Stimulated activated naive B cell treated with anti-CD40 and anti-IgM and Interleukin-4, amounts not matched to agents 10 μg/mL and 1 μg/mL and 100 μg/mL, for 72 hours (primary cell): Measurements from ENCODE around the gene FSIP1.

ENCODE experiments used
- ATAC-seq, 2 donors: fragments of 150-1000 bp; cut with Tn5 transposase; replicated peaks; 2 replicates each; pipeline ENCODE4 v1.10.0; 2021; ENCODE audit warnings: moderate library complexity in 1 of 2
- DNase-seq: peaks from one replicate; pipeline ENCODE4 v3.0.0; 2021
- H3K27ac Mint-ChIP-seq: one replicate; pipeline ENCODE4 v1.8.0; 2022; ENCODE audit warnings: mild to moderate bottlenecking, mixed read lengths
- H3K27me3 Mint-ChIP-seq, 2 donors: one replicate each; pipeline ENCODE4 v1.8.0; 2022; ENCODE audit warnings: mixed read lengths in 2 of 2
- H3K36me3 Mint-ChIP-seq, 2 donors: one replicate each; pipeline ENCODE4 v1.8.0; 2022; ENCODE audit warnings: mixed read lengths in 2 of 2, mild to moderate bottlenecking in 1 of 2
- H3K4me1 Mint-ChIP-seq, 2 donors: one replicate each; pipeline ENCODE4 v1.8.0; 2022; ENCODE audit warnings: mixed read lengths in 2 of 2, mild to moderate bottlenecking in 1 of 2
- H3K4me3 Mint-ChIP-seq, 2 donors: one replicate each; pipeline ENCODE4 v1.8.0; 2022; ENCODE audit warnings: mild to moderate bottlenecking in 2 of 2, mixed read lengths in 2 of 2, moderate library complexity in 1 of 2
- H3K9me3 Mint-ChIP-seq, 2 donors: one replicate each; pipeline ENCODE4 v1.8.0; 2022; ENCODE audit warnings: mixed read lengths in 2 of 2, mild to moderate bottlenecking in 1 of 2

The FSIP1 gene

GRCh38 chr15:39661776-39662175, 120.9 kb downstream of the FSIP1 start:
- no peak overlapping the region for H3K27ac Mint-ChIP-seq
- peaks cover 0 to 2% of the 10 kb centered on the region in 2 donors for H3K9me3 Mint-ChIP-seq
- H3K36me3 Mint-ChIP-seq: no peaks in the 10 kb centered on the region

GRCh38 chr15:39658740-39659139, 123.9 kb downstream of the FSIP1 start:
- H3K27ac Mint-ChIP-seq: no peak overlapping the region
- H3K36me3 Mint-ChIP-seq: no peaks in the 10 kb centered on the region
- H3K9me3 Mint-ChIP-seq: peaks cover 0 to 2% of the 10 kb centered on the region in 2 donors
- no peaks in the 10 kb centered on the region for H3K4me1 Mint-ChIP-seq
- peaks cover 9 to 19% of the 10 kb centered on the region in 2 donors for H3K27me3 Mint-ChIP-seq
- DNase-seq (no peak), ATAC-seq (no peak)
- H3K4me3 Mint-ChIP-seq: no peak overlapping the region

More at GRCh38 chr15:39661776-39662175, 120.9 kb downstream of the FSIP1 start:
- peaks cover 13 to 19% of the 10 kb centered on the region in 2 donors for H3K27me3 Mint-ChIP-seq
- H3K4me3 Mint-ChIP-seq: no peak overlapping the region
- no peak for ATAC-seq
- no peak for DNase-seq
- H3K4me1 Mint-ChIP-seq: no peaks in the 10 kb centered on the region

- H3K27me3 Mint-ChIP-seq: peaks cover 4 to 19% of the 10 kb centered on the region in 2 donors
- H3K4me3 Mint-ChIP-seq: no peak overlapping the region
- peaks cover 0 to 2% of the 10 kb centered on the region in 2 donors for H3K9me3 Mint-ChIP-seq
- no peaks in the 10 kb centered on the region for H3K36me3 Mint-ChIP-seq
- ATAC-seq: no peak
- H3K27ac Mint-ChIP-seq: no peak overlapping the region
- H3K4me1 Mint-ChIP-seq: no peaks in the 10 kb centered on the region
- no peak for DNase-seq
Observed at GRCh38 chr15:39657668-39658067, 125.0 kb downstream of the FSIP1 start.

DNA sequence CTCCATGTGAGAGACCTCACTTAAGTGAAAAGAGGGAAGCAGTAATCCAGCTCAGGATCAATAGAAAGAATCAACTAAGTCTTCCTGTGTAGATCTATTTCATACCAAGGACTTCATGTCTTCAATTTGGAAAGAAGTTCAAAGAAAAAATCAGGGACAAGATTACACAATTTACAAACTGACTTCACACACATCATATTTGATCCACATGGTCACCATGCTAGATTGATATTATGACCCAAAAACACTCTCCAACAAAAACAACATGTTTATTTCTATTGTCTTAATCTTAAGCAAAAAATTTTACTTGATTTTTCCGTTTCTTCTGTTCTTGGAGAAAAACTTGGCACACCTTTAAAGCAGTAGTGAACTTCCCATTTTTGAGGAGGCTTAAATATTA, 125.5 kb downstream of the FSIP1 start:
- peaks cover 4 to 19% of the 10 kb centered on the region in 2 donors for H3K27me3 Mint-ChIP-seq
- no peak overlapping the region for H3K27ac Mint-ChIP-seq
- peaks cover 0 to 2% of the 10 kb centered on the region in 2 donors for H3K9me3 Mint-ChIP-seq
- ATAC-seq: no peak
- no peaks in the 10 kb centered on the region for H3K4me1 Mint-ChIP-seq
- no peaks in the 10 kb centered on the region for H3K36me3 Mint-ChIP-seq
- H3K4me3 Mint-ChIP-seq: no peak overlapping the region
- DNase-seq: no peak

GRCh38 chr15:39654304-39654703, 128.3 kb downstream of the FSIP1 start:
- Mint-ChIP-seq H3K27me3 (peaks cover 0 to 13% of the 10 kb centered on the region in 2 donors), H3K27ac (no peak overlapping the region), H3K4me3 (no peak overlapping the region), H3K4me1 (no peaks in the 10 kb centered on the region), H3K9me3 (peaks cover 0 to 2% of the 10 kb centered on the region in 2 donors), H3K36me3 (no peaks in the 10 kb centered on the region)
- no peak for ATAC-seq
- DNase-seq: no peak

- Mint-ChIP-seq H3K4me1 (no peaks in the 10 kb centered on the region), H3K27me3 (peaks cover 0 to 6% of the 10 kb centered on the region in 2 donors), H3K9me3 (no peaks in the 10 kb centered on the region), H3K36me3 (no peaks in the 10 kb centered on the region), H3K4me3 (no peak overlapping the region), H3K27ac (no peak overlapping the region)
- no peak for ATAC-seq
- no peak for DNase-seq
Observed at GRCh38 chr15:39651881-39652280, 130.8 kb downstream of the FSIP1 start.

DNA sequence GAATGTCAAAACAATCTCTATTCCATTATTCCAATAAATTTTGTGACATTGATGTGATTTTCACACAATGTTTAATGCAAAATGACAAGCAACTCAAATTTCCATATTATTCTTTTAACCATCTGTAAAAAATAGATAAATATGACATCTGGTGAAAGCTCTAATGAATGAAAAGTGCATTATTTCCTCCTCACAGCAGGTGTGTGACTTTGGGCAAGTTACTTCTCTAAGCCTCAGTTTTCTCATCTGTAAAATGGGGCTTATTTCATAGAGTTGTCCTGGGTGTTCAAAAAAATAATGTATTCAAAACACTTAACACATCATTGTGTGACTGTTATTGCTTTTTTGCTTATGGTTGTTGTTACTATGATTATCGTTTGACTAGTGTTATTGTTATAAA, 131.3 kb downstream of the FSIP1 start:
- H3K4me1 Mint-ChIP-seq: no peaks in the 10 kb centered on the region
- no peak overlapping the region for H3K4me3 Mint-ChIP-seq
- no peaks in the 10 kb centered on the region for H3K9me3 Mint-ChIP-seq
- ATAC-seq (no peak), DNase-seq (no peak)
- H3K27ac Mint-ChIP-seq: no peak overlapping the region
- no peaks in the 10 kb centered on the region for H3K36me3 Mint-ChIP-seq
- peaks cover 0 to 6% of the 10 kb centered on the region in 2 donors for H3K27me3 Mint-ChIP-seq

DNA sequence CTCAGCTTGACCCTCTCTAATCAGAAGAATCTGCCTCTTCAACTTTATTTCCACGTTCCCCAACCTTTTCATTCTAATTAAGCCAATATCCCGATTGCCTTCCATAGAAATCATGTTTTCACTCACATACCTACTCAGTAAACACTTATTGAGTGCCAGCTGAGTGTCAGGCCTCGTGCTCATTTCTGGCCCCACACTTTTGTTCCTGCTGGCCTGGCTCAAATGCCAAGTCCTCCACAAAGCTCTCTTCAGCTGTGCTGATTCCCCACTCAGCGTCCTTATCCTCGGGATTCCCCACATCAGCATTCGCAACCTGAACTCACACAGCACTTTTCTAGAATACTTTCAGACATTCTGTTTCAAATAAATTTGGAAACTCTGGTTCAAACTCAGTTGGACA, 132.9 kb downstream of the FSIP1 start:
- no peak overlapping the region for H3K4me3 Mint-ChIP-seq
- H3K4me1 Mint-ChIP-seq: no peaks in the 10 kb centered on the region
- DNase-seq (no peak), ATAC-seq (no peak)
- no peaks in the 10 kb centered on the region for H3K36me3 Mint-ChIP-seq
- H3K27ac Mint-ChIP-seq: no peak overlapping the region
- no peaks in the 10 kb centered on the region for H3K9me3 Mint-ChIP-seq
- H3K27me3 Mint-ChIP-seq: no peaks in the 10 kb centered on the region

DNA sequence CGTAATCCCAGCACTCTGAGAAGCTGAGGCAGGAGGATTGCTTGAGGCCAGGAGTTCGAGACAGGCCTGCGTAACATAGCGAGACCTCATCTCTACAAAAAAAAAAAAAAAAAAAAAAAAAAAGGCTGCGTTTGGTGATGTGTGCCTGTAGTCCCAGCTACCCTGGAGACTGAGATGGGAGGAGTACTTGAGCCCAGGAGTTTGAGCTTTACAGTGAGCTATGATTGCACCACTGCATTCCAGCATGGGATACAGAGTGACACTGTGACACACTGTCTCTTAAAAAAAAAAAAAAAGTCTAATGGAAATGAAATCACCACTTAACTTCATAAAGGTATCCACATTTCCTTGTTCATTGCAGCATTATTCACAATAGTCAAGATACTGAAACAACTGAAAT, 136.2 kb downstream of the FSIP1 start:
- no peak for DNase-seq
- Mint-ChIP-seq H3K27me3 (no peaks in the 10 kb centered on the region), H3K4me1 (no peaks in the 10 kb centered on the region), H3K4me3 (no peak overlapping the region), H3K9me3 (no peaks in the 10 kb centered on the region), H3K36me3 (no peaks in the 10 kb centered on the region), H3K27ac (no peak overlapping the region)
- no peak for ATAC-seq

DNA sequence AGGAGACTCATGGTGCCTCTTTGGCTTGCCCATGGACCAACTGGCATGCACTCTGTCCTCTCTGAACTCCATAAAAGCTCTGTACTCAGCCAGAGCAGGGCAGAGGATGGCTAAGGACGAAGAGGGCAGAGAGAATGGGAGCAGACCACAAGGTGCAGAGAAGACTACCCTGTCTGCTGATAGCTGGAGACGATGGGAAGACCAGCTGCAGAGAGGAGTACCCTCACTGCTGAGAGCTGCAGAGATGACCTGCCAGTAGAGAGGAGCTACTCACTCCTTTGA, 136.7 kb downstream of the FSIP1 start:
- Mint-ChIP-seq H3K4me1 (no peaks in the 10 kb centered on the region), H3K36me3 (no peaks in the 10 kb centered on the region), H3K4me3 (no peak overlapping the region), H3K27me3 (no peaks in the 10 kb centered on the region), H3K9me3 (no peaks in the 10 kb centered on the region), H3K27ac (no peak overlapping the region)
- ATAC-seq: no peak
- no peak for DNase-seq

DNA sequence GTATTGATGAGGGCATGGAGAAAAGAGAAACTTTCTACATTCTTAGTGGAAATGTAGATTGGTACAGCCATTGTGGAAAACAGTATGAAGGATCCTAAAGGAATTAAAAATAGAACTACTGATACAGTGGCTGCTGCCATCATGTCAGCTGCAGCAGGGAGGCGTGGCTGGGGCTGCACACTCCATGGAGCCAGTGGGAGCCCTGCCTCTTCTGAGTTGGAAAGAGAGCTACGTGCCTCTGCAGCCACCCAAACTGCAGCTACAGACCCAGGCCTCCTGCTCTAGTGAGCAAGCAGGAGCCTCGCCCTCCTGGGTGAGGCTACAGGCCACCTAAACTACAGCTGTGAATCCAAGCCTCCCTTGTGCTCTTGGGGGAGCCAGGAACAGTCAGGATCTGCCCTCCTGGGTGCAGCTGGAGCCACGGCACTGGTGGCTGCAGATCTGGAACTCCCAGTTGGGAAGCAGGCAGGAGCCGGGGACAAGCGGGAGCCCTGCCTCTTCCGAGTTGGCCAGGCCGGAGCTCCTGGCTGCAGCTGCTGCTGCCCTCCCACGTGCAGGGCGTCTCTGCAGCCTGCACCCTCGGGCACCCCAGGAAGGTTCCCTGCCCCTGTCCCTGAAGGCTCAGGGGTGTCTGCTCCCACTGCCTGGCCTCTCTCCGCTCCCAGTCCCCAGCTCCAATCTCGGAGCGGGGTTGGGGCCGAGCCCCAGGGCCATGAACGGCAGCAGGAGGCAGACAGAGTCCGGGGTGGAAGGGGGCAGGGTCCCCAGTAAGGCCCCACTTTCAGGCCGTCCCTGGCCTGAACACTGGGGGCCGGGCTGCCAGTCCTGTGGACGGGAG, 137.3 kb downstream of the FSIP1 start:
- Mint-ChIP-seq H3K27ac (no peak overlapping the region), H3K27me3 (no peaks in the 10 kb centered on the region), H3K4me1 (no peaks in the 10 kb centered on the region), H3K9me3 (no peaks in the 10 kb centered on the region), H3K4me3 (no peak overlapping the region), H3K36me3 (no peaks in the 10 kb centered on the region)
- DNase-seq (no peak), ATAC-seq (no peak)

DNA sequence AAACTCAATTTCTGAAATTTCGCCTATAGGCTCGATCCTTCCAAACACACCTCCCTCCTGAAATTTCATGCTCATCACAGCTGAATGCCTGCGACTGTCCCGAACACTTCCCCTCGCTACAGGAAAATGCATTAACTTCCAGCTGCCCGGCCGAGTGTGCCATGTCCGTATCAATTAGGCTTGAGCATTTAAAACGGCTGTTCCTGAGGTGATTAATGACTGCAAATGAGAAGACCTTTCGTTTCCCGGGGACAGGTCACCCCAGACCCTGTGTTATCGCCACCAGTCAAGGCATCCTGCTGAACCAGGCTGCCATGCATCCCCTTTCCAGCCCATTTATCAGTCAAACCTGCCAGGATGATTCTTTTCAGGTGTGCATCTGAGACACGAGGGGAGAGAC, 138.5 kb downstream of the FSIP1 start:
- Mint-ChIP-seq H3K4me1 (no peaks in the 10 kb centered on the region), H3K27ac (peak overlapping the region; percentile 7), H3K36me3 (no peaks in the 10 kb centered on the region), H3K9me3 (no peaks in the 10 kb centered on the region), H3K4me3 (no peak overlapping the region), H3K27me3 (no peaks in the 10 kb centered on the region)
- no peak for DNase-seq
- ATAC-seq: no peak

- ATAC-seq: no peak
Observed at GRCh38 chr15:39643727-39644126, 138.9 kb downstream of the FSIP1 start.

GRCh38 chr15:39642011-39642640, 140.5 kb downstream of the FSIP1 start:
- no peak for ATAC-seq
- no peaks in the 10 kb centered on the region for H3K36me3 Mint-ChIP-seq
- H3K4me1 Mint-ChIP-seq: no peaks in the 10 kb centered on the region
- no peaks in the 10 kb centered on the region for H3K9me3 Mint-ChIP-seq
- no peak overlapping the region for H3K4me3 Mint-ChIP-seq
- DNase-seq: no peak
- no peak overlapping the region for H3K27ac Mint-ChIP-seq
- H3K27me3 Mint-ChIP-seq: no peaks in the 10 kb centered on the region

More at GRCh38 chr15:39643727-39644126, 138.9 kb downstream of the FSIP1 start:
- no peak overlapping the region for H3K27ac Mint-ChIP-seq
- H3K9me3 Mint-ChIP-seq: no peaks in the 10 kb centered on the region
- no peak overlapping the region for H3K4me3 Mint-ChIP-seq
- H3K27me3 Mint-ChIP-seq: no peaks in the 10 kb centered on the region
- no peaks in the 10 kb centered on the region for H3K4me1 Mint-ChIP-seq
- no peak for DNase-seq
- H3K36me3 Mint-ChIP-seq: no peaks in the 10 kb centered on the region

GRCh38 chr15:39641191-39641889, 141.3 kb downstream of the FSIP1 start:
- no peaks in the 10 kb centered on the region for H3K4me1 Mint-ChIP-seq
- no peaks in the 10 kb centered on the region for H3K9me3 Mint-ChIP-seq
- H3K4me3 Mint-ChIP-seq: no peak overlapping the region
- no peaks in the 10 kb centered on the region for H3K36me3 Mint-ChIP-seq
- H3K27me3 Mint-ChIP-seq: no peaks in the 10 kb centered on the region
- H3K27ac Mint-ChIP-seq: no peak overlapping the region
- no peak for ATAC-seq
- DNase-seq: no peak
